ENCODE results near the gene NBAS.

- TF ChIP-seq EZH2 (IDR thresholded peaks at IDR 0.05; ENCODE audit: borderline replicate concordance, low read length) (no peak), CTCF (IDR thresholded peaks at IDR 0.05; ENCODE audit: low read length) (no peak)
Observed at GRCh38 chr2:15147591-15147990, 413.5 kb downstream of the NBAS start.

All from OCI-LY1 (cell line).